GM13976 (cell line): Measurements from ENCODE around the gene ADGRG3.
"Not testable (repeated sequence)": the region's sequence is repeated elsewhere in the genome, so short reads cannot be mapped to it uniquely, and the experiment has no call there.

Experiments used
- DNase-seq: peaks from one replicate; pipeline ENCODE4 v3.0.0; 2012; ENCODE audit warnings: low spot score
- in situ Hi-C: fragments of 300-500 bp; cut with MboI; formaldehyde crosslinking; loops from one replicate; pipeline ENCODE4 v1.12.0; 2022; ENCODE audit warnings: low sequenced_read_pairs, mixed read lengths, inconsistent platforms; ENCODE audit not compliant: unreplicated experiment
- TF ChIP-seq, protein P1 (sequence below): IDR thresholded peaks from 2 replicates; pipeline ENCODE4 v1.5.1; 2012; ENCODE audit warnings: borderline replicate concordance, mild to moderate bottlenecking; ENCODE audit not compliant: insufficient read depth; ENCODE audit errors: extremely low read depth, missing control alignments, control extremely low read depth

ADGRG3 gene

DNA sequence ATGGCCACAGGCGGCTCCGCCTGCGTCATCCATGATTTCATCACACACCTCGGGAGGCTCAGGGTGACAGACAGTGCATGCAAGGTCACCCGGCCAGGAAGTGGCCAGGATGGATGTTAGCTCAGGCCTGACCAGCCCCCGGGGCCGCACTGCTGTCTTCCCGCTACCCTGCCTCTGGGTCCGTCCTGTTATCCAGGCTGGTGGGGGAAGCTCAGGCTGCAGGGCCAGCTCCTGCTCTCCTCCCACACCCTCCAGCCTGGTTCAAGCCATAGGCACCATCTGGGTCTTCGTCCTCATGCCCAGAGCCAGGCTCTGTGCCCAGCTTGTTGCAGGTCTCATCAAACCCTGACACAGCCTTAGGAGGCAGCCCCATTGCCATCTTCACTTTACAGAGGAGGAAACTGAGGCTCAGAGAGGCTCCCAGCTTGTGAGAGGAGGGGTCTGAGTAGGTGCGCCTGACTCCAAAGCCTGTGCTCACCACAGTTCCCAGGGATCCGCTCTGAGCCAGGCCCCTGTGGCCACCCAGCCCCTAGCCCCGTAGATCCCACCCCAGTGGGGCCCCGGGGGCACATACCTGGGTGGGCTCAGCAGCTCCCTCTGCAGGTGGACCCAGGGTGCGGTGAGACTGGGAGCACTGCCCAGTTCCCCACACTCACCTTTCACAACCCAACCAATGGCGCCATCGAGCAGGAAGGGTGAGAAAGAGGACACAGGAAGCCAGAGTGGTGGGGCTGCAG, 412 bp upstream of the ADGRG3 start:
- DNase-seq = no peak
- TF ChIP-seq, protein P1, sequence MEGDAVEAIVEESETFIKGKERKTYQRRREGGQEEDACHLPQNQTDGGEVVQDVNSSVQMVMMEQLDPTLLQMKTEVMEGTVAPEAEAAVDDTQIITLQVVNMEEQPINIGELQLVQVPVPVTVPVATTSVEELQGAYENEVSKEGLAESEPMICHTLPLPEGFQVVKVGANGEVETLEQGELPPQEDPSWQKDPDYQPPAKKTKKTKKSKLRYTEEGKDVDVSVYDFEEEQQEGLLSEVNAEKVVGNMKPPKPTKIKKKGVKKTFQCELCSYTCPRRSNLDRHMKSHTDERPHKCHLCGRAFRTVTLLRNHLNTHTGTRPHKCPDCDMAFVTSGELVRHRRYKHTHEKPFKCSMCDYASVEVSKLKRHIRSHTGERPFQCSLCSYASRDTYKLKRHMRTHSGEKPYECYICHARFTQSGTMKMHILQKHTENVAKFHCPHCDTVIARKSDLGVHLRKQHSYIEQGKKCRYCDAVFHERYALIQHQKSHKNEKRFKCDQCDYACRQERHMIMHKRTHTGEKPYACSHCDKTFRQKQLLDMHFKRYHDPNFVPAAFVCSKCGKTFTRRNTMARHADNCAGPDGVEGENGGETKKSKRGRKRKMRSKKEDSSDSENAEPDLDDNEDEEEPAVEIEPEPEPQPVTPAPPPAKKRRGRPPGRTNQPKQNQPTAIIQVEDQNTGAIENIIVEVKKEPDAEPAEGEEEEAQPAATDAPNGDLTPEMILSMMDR = peak; percentile 20
- in situ Hi-C loops = no loop called here

DNA sequence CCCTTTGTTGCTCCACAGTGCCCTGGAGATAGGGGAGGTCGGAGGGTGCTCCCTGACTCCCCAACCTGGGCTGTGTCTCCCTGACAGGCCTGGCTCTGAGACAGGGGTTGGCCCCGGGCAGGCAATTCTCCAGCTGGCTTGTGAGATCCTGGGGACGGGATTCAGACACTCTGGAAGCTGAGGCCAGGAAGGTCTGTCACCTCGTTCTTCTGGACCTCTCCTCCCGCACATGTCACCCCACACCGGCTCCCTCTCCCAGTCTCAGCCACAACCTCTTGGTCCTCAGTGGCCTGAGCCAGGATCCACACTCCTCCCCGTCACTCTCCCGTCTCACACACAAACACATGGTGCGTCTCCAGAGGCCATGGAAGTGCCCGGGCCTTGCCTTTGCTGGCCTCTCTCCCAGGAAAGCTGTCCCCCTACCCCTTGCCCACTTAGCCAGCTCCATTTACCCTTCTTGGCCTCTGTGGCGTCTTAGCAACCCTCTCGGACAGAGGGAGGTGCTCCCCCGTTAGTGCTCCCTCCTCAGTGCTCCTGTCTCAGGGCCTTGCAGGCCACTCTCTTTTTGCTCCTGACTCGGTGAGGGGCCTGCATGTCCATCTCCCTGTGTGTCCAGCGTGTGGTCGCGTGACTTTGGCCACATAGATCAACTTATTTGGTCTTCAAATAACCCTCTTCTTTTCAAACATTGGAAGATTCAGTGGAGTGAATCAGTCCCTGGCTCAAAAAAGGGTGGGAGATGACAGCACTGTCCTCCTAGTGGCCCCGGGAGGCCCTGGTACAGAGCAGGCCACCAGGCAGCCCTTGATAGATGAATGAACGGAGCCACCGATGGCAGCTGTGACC, 747 bp downstream of the ADGRG3 start:
- TF ChIP-seq, protein P1 = no peak
- no peak for DNase-seq
- in situ Hi-C loops = no loop called here

DNA sequence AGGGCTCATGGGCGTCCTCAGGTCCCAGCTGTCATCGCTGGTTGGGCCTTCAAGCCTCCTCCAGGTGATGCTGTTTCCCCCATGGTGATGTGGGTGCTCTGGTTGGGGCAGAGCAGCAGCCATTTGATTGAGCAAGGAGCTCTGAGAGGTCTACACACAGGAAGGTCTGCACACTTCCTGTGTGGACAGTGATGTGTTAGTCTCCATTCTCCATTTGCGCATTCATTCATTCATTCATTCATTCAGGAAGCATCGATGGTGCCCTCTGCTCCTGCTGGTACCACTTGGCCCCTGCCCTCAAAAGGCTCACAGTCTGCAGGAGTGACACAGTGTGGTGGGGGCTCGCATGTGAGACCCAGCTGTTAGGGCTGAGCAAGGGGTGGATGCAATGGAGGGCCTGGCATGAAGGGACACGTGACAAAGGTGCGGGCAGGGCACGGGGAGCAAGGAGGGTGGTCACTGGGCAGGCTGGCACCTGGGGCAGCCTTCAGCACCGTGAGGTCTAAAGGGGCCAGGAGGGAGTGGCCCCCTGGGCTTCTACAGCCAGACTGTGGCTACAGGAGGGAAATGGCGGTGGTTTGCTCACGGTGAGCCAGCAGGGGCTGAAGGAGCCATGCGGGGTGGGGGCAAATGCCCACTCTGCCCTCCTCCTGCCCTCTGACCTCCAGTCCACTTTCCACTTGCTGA, 1.5 kb downstream of the ADGRG3 start:
- DNase-seq = no peak
- in situ Hi-C loops = no loop called here
- TF ChIP-seq, protein P1 = no peak

DNA sequence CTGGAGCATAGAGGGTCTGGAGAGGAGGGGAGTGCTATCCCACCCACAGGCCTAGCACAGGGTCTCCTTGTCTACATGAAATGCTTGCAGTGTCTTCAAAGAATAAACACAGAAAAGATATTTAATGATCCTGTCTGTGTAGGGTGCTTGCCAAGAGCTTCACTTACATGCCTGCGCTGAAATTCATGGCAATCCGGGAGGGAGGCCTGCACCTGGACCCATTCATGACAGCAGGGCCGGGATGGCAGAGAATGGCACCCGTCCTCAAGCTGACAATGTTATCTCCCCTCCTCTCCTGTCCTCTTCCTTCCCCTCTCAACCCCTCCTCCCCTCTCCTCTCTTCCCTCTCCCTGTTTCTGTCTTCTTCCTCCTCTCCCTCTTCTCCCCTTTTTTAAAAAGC, 2.1 kb downstream of the ADGRG3 start:
- in situ Hi-C loops = no loop called here
- TF ChIP-seq, protein P1 = no peak
- no peak for DNase-seq

DNA sequence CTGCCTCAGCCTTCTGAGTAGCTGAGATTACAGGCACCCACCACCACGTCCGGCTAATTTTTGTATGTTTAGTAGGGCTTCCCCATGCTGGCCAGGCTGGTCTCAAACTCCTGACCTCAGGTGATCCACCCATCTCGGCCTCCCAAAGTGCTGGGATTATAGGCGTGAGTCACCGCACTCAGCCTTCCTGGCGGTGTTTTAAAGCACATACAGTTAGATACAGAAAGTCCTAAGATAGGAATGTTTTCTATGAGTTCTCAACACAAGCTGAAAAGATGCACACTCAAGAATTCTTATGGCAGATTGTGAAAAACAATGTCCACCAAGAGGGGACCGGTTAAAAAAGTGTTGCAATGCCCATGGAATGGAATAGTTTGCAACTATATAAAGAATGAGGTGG, 3.3 kb downstream of the ADGRG3 start:
- in situ Hi-C loops, DNase-seq: not testable (repeated sequence)

DNA sequence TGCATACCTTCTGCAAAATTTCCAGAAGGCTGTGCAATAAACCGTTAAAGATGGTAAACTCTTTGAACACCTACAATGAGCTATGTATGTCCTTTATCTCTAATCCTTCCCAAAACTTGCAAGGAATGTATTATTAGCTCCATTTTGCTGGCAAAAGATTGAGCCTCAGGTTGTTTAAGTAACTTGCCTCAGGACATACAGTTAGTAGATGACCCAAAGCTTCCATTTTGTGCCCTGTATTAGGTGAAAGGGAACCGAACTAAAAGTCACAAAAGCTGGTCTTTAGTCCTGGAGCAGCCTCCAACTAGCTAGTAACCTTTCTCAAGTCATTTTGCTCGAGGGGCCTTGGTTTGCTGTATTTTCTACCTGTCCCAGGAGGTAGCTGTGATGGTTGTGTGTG, 4.3 kb downstream of the ADGRG3 start:
- TF ChIP-seq, protein P1 = no peak
- DNase-seq = no peak
- in situ Hi-C loops = no loop called here
